CD4-positive, alpha-beta memory T cell (primary cell): Measurements from ENCODE around the gene LNPEP. TPM values are rescaled to one million over a fixed set of nuclear protein-coding genes. Genes with fewer than 3 reads are reported as not detected.
"Not testable (repeated sequence)": the region's sequence is repeated elsewhere in the genome, so short reads cannot be mapped to it uniquely, and the experiment has no call there.

ENCODE experiments used
- CTCF ChIA-PET: fragments of 350-600 bp; sonication (Branson Sonifier 250); formaldehyde crosslinking; loops from one replicate; lab custom pipeline; 2021; ENCODE audit warnings: inconsistent platforms; ENCODE audit not compliant: partially characterized antibody; lab: Charles Lee
- POLR2A ChIA-PET: fragments of 350-600 bp; sonication (Branson Sonifier 250); formaldehyde crosslinking; loops from one replicate; lab custom pipeline; 2021; ENCODE audit not compliant: partially characterized antibody; lab: Charles Lee
- DNase-seq, 5 donors: peaks; one replicate each; pipeline versions ENCODE4 v3.0.0 to v3.0.0-alpha.2; 2020 to 2022; ENCODE audit warnings: mixed read lengths in 1 of 5
- H3K27ac ChIP-seq: one replicate; pipeline ENCODE4 v1.7.0; 2013; ENCODE audit warnings: low read depth, low read length
- H3K27me3 ChIP-seq: 2 replicates; pipeline ENCODE4 v1.7.0; 2013; ENCODE audit warnings: mild to moderate bottlenecking, low read length, moderate library complexity; ENCODE audit not compliant: insufficient read depth
- H3K36me3 ChIP-seq: 2 replicates; pipeline ENCODE4 v1.7.0; 2013; ENCODE audit warnings: mild to moderate bottlenecking, low read length, moderate library complexity; ENCODE audit not compliant: insufficient read depth
- H3K4me1 ChIP-seq: 2 replicates; pipeline ENCODE4 v1.7.0; 2013; ENCODE audit warnings: mild to moderate bottlenecking, low read length, moderate library complexity; ENCODE audit not compliant: insufficient read depth
- H3K4me3 ChIP-seq, 2 donors: one replicate each; pipeline ENCODE4 v1.7.0; 2013; ENCODE audit warnings: low read length in 2 of 2, mild to moderate bottlenecking in 1 of 2
- H3K9me3 ChIP-seq, 2 donors: one replicate each; pipeline ENCODE4 v1.7.0; 2013; ENCODE audit warnings: low read length in 2 of 2, control low read depth in 1 of 2; ENCODE audit not compliant: control insufficient read depth in 1 of 2
- H3K27ac Mint-ChIP-seq, 7 donors: one replicate each; pipeline ENCODE4 v1.8.0; 2020 to 2021; ENCODE audit warnings: mixed read lengths in 7 of 7, mild to moderate bottlenecking in 6 of 7, inconsistent platforms in 3 of 7, moderate library complexity in 3 of 7
- H3K27me3 Mint-ChIP-seq, 2 donors: one replicate each; pipeline ENCODE4 v1.8.0; 2020 to 2021; ENCODE audit warnings: mixed read lengths in 2 of 2
- H3K36me3 Mint-ChIP-seq, 2 donors: one replicate each; pipeline ENCODE4 v1.8.0; 2020 to 2021; ENCODE audit warnings: mixed read lengths in 2 of 2, inconsistent platforms in 1 of 2, mild to moderate bottlenecking in 1 of 2
- H3K4me1 Mint-ChIP-seq, 4 donors: one replicate each; pipeline ENCODE4 v1.8.0; 2020 to 2021; ENCODE audit warnings: mixed read lengths in 4 of 4, mild to moderate bottlenecking in 1 of 4
- H3K4me3 Mint-ChIP-seq, 8 donors: one replicate each; pipeline ENCODE4 v1.8.0; 2020 to 2021; ENCODE audit warnings: mixed read lengths in 8 of 8, mild to moderate bottlenecking in 7 of 8, moderate library complexity in 6 of 8, inconsistent platforms in 3 of 8
- H3K9me3 Mint-ChIP-seq, 8 donors: one replicate each; pipeline ENCODE4 v1.8.0; 2020 to 2021; ENCODE audit warnings: mixed read lengths in 8 of 8, mild to moderate bottlenecking in 5 of 8, inconsistent platforms in 3 of 8, moderate library complexity in 1 of 8
- intact Hi-C: fragments of 100-400 bp; cut with micrococcal nuclease; formaldehyde crosslinking; loops from one replicate; pipeline ENCODE4 v1.15.1; 2023
- polyA plus RNA-seq, 2 donors: library from polyadenylated mRNA; unstranded; fragments of 300-500 nt; fragmentation: Illumina TruSeq; gene quantifications; one replicate each; pipeline ENCODE4 v1.2.3, GENCODE V29; 2021
- total RNA-seq, 2 experiments: library from RNA; stranded (reverse); gene quantifications; one replicate each; pipeline ENCODE4 v1.2.3, GENCODE V29; 2021

The LNPEP gene
- total and polyA plus RNA-seq, 4 experiments from 2014 or later = 23.5 to 97.3 (median 65.5) TPM

DNA sequence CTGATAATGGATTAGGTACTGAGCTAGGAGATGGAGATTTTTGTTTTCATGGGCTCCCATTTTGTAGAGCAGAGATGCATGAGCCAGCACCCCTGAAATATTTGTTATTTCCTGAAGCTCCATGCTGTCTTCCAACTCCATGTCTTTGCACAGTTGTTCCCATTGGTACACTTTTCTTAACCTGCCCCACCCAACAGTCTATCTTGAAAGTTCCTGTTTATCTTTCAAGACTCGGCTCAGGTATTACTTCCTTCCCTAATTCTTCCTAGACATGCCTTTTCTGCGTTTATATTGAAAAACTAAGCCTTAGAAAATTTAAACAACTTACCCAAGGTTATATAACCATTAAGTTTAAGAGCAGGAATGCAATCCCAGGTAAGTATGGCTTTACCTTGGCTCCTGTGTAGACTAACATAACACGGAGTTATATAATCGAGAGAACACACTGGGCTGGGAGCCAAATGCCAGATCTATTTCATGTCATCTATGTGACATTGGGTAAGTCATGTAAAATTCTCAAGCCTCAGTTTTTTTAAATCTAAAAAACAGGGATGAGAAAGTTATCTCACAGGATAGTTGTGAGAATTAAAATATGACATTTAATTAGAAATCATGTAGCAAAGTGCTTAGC, 139.1 kb downstream of the LNPEP start:
- Mint-ChIP-seq H3K9me3 (peaks cover 0 to 2% (median 0%) of the 10 kb centered on the region in 8 donors), H3K27me3 (peaks cover 3% of the 10 kb centered on the region in 2 donors), H3K4me3 (no peak overlapping the region), H3K4me1 (peaks cover 0 to 1% (median 0%) of the 10 kb centered on the region in 4 donors), H3K36me3 (no peaks in the 10 kb centered on the region), H3K27ac (no peak overlapping the region)
- H3K4me3 ChIP-seq = no peak overlapping the region
- intact Hi-C loops = no loop called here
- no peak for DNase-seq
- POLR2A ChIA-PET = no interaction called here
- no peaks in the 10 kb centered on the region for H3K27me3 ChIP-seq
- H3K36me3 ChIP-seq = no peaks in the 10 kb centered on the region
- H3K4me1 ChIP-seq = no peaks in the 10 kb centered on the region
- H3K9me3 ChIP-seq = no peaks in the 10 kb centered on the region
- CTCF ChIA-PET = no interaction called here
- H3K27ac ChIP-seq = no peak overlapping the region

DNA sequence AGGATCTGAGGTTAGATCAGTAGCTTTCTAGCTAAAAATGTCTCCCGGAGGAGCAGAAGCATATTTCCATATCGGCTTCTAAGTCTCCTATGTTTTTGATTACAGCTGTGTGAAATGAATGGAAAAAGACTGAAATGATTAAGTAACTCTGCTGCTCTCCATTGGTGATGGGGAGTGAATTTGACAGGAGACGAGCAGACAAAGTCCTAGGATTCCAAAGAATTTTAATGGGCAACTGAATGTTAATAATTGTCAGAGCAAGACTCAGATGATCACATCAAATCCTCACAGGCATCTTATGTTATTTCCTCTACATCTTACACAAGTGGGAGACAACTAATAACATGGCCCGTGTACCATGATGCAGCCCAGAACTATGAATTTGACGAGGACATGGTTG, 139.8 kb downstream of the LNPEP start:
- Mint-ChIP-seq H3K4me1 (peaks cover 0 to 1% (median 0%) of the 10 kb centered on the region in 4 donors), H3K9me3 (peaks cover 0 to 2% (median 0%) of the 10 kb centered on the region in 8 donors), H3K27ac (no peak overlapping the region), H3K4me3 (no peak overlapping the region), H3K27me3 (peaks cover 0 to 1% of the 10 kb centered on the region in 2 donors), H3K36me3 (no peaks in the 10 kb centered on the region)
- no peak overlapping the region for H3K4me3 ChIP-seq
- H3K36me3 ChIP-seq = no peaks in the 10 kb centered on the region
- POLR2A ChIA-PET = no interaction called here
- CTCF ChIA-PET = no interaction called here
- DNase-seq = no peak
- H3K27ac ChIP-seq = no peak overlapping the region
- intact Hi-C loops = no loop called here
- no peaks in the 10 kb centered on the region for H3K27me3 ChIP-seq
- no peaks in the 10 kb centered on the region for H3K9me3 ChIP-seq
- no peaks in the 10 kb centered on the region for H3K4me1 ChIP-seq

DNA sequence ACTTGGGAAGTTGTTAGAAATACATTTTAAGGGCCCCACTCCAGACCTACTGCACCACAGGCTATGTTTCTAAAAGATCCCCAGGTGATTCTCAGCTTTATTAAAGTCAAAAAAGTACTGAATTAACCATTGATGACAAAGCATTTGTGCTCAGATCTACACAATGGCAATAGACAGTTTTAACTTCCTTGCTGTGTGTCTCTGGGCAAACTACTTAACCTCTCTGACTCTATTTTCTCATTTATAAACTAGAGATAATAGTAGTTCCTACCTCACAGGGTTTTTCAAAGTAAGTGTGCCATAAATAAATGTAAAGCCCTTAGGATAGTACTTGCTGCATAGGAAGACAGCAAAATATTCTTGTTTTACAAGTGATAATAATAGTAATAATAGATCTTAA, 140.2 kb downstream of the LNPEP start:
- Mint-ChIP-seq H3K4me3 (no peak overlapping the region), H3K9me3 (peaks cover 0 to 2% (median 0%) of the 10 kb centered on the region in 8 donors), H3K4me1 (peaks cover 0 to 1% (median 0%) of the 10 kb centered on the region in 4 donors), H3K27ac (no peak overlapping the region), H3K27me3 (peaks cover 0 to 1% of the 10 kb centered on the region in 2 donors), H3K36me3 (no peaks in the 10 kb centered on the region)
- no peaks in the 10 kb centered on the region for H3K9me3 ChIP-seq
- DNase-seq = no peak
- H3K4me1 ChIP-seq = no peaks in the 10 kb centered on the region
- intact Hi-C loops = no loop called here
- no peak overlapping the region for H3K27ac ChIP-seq
- no peaks in the 10 kb centered on the region for H3K27me3 ChIP-seq
- ChIA-PET CTCF (no interaction called here), POLR2A (no interaction called here)
- no peak overlapping the region for H3K4me3 ChIP-seq
- H3K36me3 ChIP-seq = no peaks in the 10 kb centered on the region

DNA sequence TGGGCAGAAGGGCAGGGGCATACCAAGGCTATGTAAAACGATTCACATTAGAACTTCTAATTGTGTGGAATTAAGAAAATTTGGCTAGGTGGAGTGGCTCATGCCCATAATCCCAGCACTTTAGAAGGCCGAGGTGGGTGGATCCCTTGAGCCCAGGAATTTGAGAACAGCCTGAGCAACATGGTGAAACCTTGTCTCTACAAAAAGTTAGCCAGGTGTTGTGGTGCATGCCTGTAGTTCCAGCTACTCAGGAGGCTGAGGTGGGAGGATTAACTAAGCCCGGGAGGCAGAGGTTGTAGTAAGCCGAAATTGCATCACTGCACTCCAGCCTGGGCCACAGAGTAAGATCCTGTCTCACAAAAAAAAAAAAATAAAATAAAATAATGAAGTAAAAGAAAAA, 141.4 kb downstream of the LNPEP start:
- Mint-ChIP-seq H3K27ac (no peak overlapping the region), H3K27me3 (peaks cover 0 to 1% of the 10 kb centered on the region in 2 donors), H3K4me1 (peaks cover 5 to 6% (median 6%) of the 10 kb centered on the region in 4 donors), H3K36me3 (no peaks in the 10 kb centered on the region), H3K9me3 (peaks cover 0 to 2% (median 0%) of the 10 kb centered on the region in 8 donors), H3K4me3 (no peak overlapping the region)
- Histone ChIP-seq H3K9me3 (no peaks in the 10 kb centered on the region), H3K36me3 (no peaks in the 10 kb centered on the region), H3K4me1 (peaks cover 6% of the 10 kb centered on the region), H3K27ac (no peak overlapping the region), H3K4me3 (no peak overlapping the region), H3K27me3 (no peaks in the 10 kb centered on the region)
- intact Hi-C loops = no loop called here
- no peak for DNase-seq
- CTCF ChIA-PET = no interaction called here
- POLR2A ChIA-PET = no interaction called here

DNA sequence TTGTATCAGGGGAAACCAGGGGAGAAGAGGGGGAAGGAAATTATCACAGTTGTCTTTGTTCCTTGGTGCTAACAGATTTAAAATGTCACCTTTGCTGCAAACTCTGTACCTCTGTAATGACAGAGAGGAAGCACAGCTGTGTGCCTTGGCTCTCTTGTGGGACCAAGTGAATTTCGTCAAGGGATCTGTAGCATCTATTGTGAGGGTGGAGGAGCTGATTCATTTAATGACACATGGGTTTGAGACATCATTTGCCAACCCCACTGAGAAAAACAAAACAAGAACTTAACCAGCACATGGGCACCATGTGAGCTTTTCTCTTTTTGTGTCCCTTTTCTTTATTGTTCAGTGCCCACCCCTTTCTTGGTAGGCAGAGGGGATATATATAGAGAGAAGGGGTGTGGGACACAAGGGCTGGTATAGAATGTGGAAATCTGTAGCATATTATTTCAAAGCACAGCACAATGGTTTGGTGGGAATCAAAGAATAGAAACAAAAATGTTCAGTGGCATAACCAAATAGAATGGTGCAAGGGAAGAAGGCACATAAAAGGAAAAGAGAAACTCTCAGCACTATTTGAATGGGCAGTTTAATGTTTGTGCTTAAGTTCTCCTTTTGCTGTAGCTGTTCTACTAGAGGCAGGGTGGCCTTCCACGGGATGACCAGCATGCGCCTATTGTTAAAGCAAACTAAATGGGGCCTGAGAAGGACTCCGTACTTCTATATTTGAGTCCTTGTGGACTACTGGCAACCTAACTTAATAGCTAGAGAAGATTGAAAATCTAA, 143.3 kb downstream of the LNPEP start:
- H3K9me3 Mint-ChIP-seq = no peaks in the 10 kb centered on the region
- no peaks in the 10 kb centered on the region for H3K27me3 ChIP-seq
- no peak overlapping the region for H3K4me3 Mint-ChIP-seq
- no peak overlapping the region for H3K27ac Mint-ChIP-seq
- no peak overlapping the region for H3K27ac ChIP-seq
- H3K27me3 Mint-ChIP-seq = no peaks in the 10 kb centered on the region
- no peaks in the 10 kb centered on the region for H3K9me3 ChIP-seq
- H3K4me1 Mint-ChIP-seq = peaks cover 5 to 8% (median 7%) of the 10 kb centered on the region in 4 donors
- no peak for DNase-seq
- POLR2A ChIA-PET = no interaction called here
- CTCF ChIA-PET = no interaction called here
- H3K4me3 ChIP-seq = no peak overlapping the region
- intact Hi-C loops = no loop called here
- no peaks in the 10 kb centered on the region for H3K36me3 ChIP-seq
- H3K4me1 ChIP-seq = peaks cover 6% of the 10 kb centered on the region
- H3K36me3 Mint-ChIP-seq = no peaks in the 10 kb centered on the region

DNA sequence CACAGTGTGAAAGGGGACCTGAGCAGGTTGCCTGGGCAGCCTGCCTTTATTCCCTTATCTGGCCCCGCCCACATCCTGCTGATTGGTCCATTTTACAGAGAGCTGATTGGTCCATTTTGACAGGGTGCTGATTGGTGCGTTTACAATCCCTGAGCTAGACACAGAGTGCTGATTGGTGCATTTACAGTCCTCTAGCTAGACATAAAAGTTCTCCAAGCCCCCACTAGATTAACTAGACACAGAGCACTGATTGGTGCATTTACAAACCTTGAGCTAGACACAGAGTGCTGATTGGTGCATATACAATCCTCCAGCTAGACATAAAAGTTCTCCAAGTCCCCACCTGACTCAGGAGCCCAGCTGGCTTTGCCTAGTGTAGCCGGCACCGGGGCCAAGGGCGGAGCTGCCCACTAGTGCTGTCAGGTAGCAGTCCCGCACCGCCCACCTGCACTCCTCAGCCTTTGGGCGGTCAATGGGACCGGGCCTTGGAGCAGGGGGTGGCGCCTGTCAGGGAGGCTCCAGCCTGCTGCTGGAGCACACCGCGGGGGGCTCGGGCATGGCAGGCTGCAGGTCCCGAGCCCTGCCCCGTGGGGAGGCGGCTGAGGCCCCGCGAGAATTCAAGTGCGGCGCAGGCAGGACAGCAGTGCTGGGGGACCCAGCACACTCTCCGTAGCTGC, 149.0 kb downstream of the LNPEP start:
- H3K27ac Mint-ChIP-seq, H3K36me3 Mint-ChIP-seq, H3K27me3 Mint-ChIP-seq, H3K27me3 ChIP-seq, POLR2A ChIA-PET, H3K27ac ChIP-seq, H3K4me3 ChIP-seq, DNase-seq, H3K4me1 ChIP-seq, H3K4me1 Mint-ChIP-seq, H3K4me3 Mint-ChIP-seq, H3K36me3 ChIP-seq, H3K9me3 ChIP-seq, H3K9me3 Mint-ChIP-seq, intact Hi-C loops: not testable (repeated sequence)
- CTCF ChIA-PET = interaction anchor here (1.4 kb wide), 1 partner anchor 10 kb away, joined by 3 read pairs; no protein-coding TSS in a partner anchor

DNA sequence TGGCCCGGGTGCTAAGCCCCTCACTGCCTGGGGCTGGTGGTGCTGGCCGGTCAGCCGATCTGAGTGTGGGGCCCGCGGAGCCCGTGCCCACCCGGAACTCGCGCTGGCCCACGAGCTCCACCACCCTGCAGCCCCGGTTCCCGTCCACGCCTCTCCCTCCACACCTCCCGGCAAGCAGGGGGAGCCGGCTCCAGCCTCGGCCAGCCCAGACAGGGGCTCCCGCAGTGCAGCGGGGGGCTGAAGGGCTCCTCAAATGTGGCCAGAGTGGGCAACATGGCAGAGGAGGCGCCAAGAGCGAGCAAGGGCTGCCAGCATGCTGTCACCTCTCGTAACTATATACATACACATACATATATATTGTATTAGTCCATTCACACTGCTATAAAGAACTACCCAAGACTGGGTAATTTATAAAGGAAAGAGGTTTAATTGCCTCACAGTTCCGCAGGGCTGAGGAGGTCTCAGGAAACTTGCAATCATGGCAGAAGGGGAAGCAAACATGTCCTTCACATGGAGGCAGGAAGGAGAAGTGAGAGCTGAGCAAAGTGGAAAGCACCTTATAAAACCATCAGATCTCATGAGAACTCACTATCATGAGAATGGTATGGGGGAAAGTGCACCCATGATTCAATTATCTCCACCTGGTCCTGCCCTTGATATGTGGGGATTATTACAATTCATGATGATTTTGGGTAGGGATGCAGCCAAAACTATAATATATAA, 149.7 kb downstream of the LNPEP start:
- POLR2A ChIA-PET = no interaction called here
- intact Hi-C loops = no loop called here
- H3K36me3 ChIP-seq = no peaks in the 10 kb centered on the region
- no peak for DNase-seq
- CTCF ChIA-PET = no interaction called here
- no peak overlapping the region for H3K27ac ChIP-seq
- H3K27me3 ChIP-seq = no peaks in the 10 kb centered on the region
- H3K4me3 Mint-ChIP-seq = no peak overlapping the region
- H3K4me1 Mint-ChIP-seq = peaks cover 4 to 8% (median 7%) of the 10 kb centered on the region in 4 donors
- peaks cover 6% of the 10 kb centered on the region for H3K4me1 ChIP-seq
- H3K27me3 Mint-ChIP-seq = peaks cover 0 to 1% of the 10 kb centered on the region in 2 donors
- H3K27ac Mint-ChIP-seq = no peak overlapping the region
- H3K9me3 Mint-ChIP-seq = no peaks in the 10 kb centered on the region
- no peak overlapping the region for H3K4me3 ChIP-seq
- H3K36me3 Mint-ChIP-seq = no peaks in the 10 kb centered on the region
- H3K9me3 ChIP-seq = no peaks in the 10 kb centered on the region
